Stimulated activated CD8-positive, alpha-beta memory T cell treated with anti-CD3 and anti-CD28 coated beads, Interleukin-4, amount 100 ng/mL, for 1 hour (primary cell): ENCODE measurements around the gene DPY30.

Source experiments
- DNase-seq, 2 donors: peaks; one replicate each; pipeline ENCODE4 v3.0.0-alpha.2; 2020; ENCODE audit warnings: low read depth in 2 of 2, low spot score in 1 of 2

Gene DPY30

GRCh38 chr2:31978436-31978835 is 61.2 kb downstream of the DPY30 start:
- no peak for DNase-seq
